CD4-positive, alpha-beta memory T cell (primary cell): ENCODE data around the gene SNX11. TPM values are rescaled to one million over a fixed set of nuclear protein-coding genes. Genes with fewer than 3 reads are reported as not detected.
A peak's percentile ranks its signal among the peaks of the same experiment; 100 is the strongest.

ENCODE experiments used
- CTCF ChIA-PET: fragments of 350-600 bp; sonication (Branson Sonifier 250); formaldehyde crosslinking; loops from one replicate; lab custom pipeline; 2021; ENCODE audit warnings: inconsistent platforms; ENCODE audit not compliant: partially characterized antibody; lab: Charles Lee
- POLR2A ChIA-PET: fragments of 350-600 bp; sonication (Branson Sonifier 250); formaldehyde crosslinking; loops from one replicate; lab custom pipeline; 2021; ENCODE audit not compliant: partially characterized antibody; lab: Charles Lee
- DNase-seq, 5 donors: peaks; one replicate each; pipeline versions ENCODE4 v3.0.0 to v3.0.0-alpha.2; 2020 to 2022; ENCODE audit warnings: mixed read lengths in 1 of 5
- H3K27ac ChIP-seq: one replicate; pipeline ENCODE4 v1.7.0; 2013; ENCODE audit warnings: low read depth, low read length
- H3K27me3 ChIP-seq: 2 replicates; pipeline ENCODE4 v1.7.0; 2013; ENCODE audit warnings: mild to moderate bottlenecking, low read length, moderate library complexity; ENCODE audit not compliant: insufficient read depth
- H3K36me3 ChIP-seq: 2 replicates; pipeline ENCODE4 v1.7.0; 2013; ENCODE audit warnings: mild to moderate bottlenecking, low read length, moderate library complexity; ENCODE audit not compliant: insufficient read depth
- H3K4me1 ChIP-seq: 2 replicates; pipeline ENCODE4 v1.7.0; 2013; ENCODE audit warnings: mild to moderate bottlenecking, low read length, moderate library complexity; ENCODE audit not compliant: insufficient read depth
- H3K4me3 ChIP-seq, 2 donors: one replicate each; pipeline ENCODE4 v1.7.0; 2013; ENCODE audit warnings: low read length in 2 of 2, mild to moderate bottlenecking in 1 of 2
- H3K9me3 ChIP-seq, 2 donors: one replicate each; pipeline ENCODE4 v1.7.0; 2013; ENCODE audit warnings: low read length in 2 of 2, control low read depth in 1 of 2; ENCODE audit not compliant: control insufficient read depth in 1 of 2
- H3K27ac Mint-ChIP-seq, 7 donors: one replicate each; pipeline ENCODE4 v1.8.0; 2020 to 2021; ENCODE audit warnings: mixed read lengths in 7 of 7, mild to moderate bottlenecking in 6 of 7, inconsistent platforms in 3 of 7, moderate library complexity in 3 of 7
- H3K27me3 Mint-ChIP-seq, 2 donors: one replicate each; pipeline ENCODE4 v1.8.0; 2020 to 2021; ENCODE audit warnings: mixed read lengths in 2 of 2
- H3K36me3 Mint-ChIP-seq, 2 donors: one replicate each; pipeline ENCODE4 v1.8.0; 2020 to 2021; ENCODE audit warnings: mixed read lengths in 2 of 2, inconsistent platforms in 1 of 2, mild to moderate bottlenecking in 1 of 2
- H3K4me1 Mint-ChIP-seq, 4 donors: one replicate each; pipeline ENCODE4 v1.8.0; 2020 to 2021; ENCODE audit warnings: mixed read lengths in 4 of 4, mild to moderate bottlenecking in 1 of 4
- H3K4me3 Mint-ChIP-seq, 8 donors: one replicate each; pipeline ENCODE4 v1.8.0; 2020 to 2021; ENCODE audit warnings: mixed read lengths in 8 of 8, mild to moderate bottlenecking in 7 of 8, moderate library complexity in 6 of 8, inconsistent platforms in 3 of 8
- H3K9me3 Mint-ChIP-seq, 8 donors: one replicate each; pipeline ENCODE4 v1.8.0; 2020 to 2021; ENCODE audit warnings: mixed read lengths in 8 of 8, mild to moderate bottlenecking in 5 of 8, inconsistent platforms in 3 of 8, moderate library complexity in 1 of 8
- intact Hi-C: fragments of 100-400 bp; cut with micrococcal nuclease; formaldehyde crosslinking; loops from one replicate; pipeline ENCODE4 v1.15.1; 2023
- polyA plus RNA-seq, 2 donors: library from polyadenylated mRNA; unstranded; fragments of 300-500 nt; fragmentation: Illumina TruSeq; gene quantifications; one replicate each; pipeline ENCODE4 v1.2.3, GENCODE V29; 2021
- total RNA-seq, 2 experiments: library from RNA; stranded (reverse); gene quantifications; one replicate each; pipeline ENCODE4 v1.2.3, GENCODE V29; 2021

The SNX11 gene
- total and polyA plus RNA-seq, 4 experiments from 2014 or later = 17.9 to 22.0 (median 19.4) TPM

GRCh38 chr17:48137656-48138055 is 30.1 kb downstream of the SNX11 start:
- H3K4me1 Mint-ChIP-seq = peaks cover 0 to 14% (median 5%) of the 10 kb centered on the region in 4 donors
- Histone ChIP-seq H3K36me3 (peaks cover 20% of the 10 kb centered on the region), H3K9me3 (no peaks in the 10 kb centered on the region), H3K4me1 (no peaks in the 10 kb centered on the region), H3K27me3 (no peaks in the 10 kb centered on the region), H3K4me3 (no peak overlapping the region), H3K27ac (no peak overlapping the region)
- ChIA-PET CTCF (interaction anchor here (0.6 to 13.0 kb wide), 3 partner anchors 8 to 57 kb away, joined by 3 to 174 read pairs (median 4); no protein-coding TSS in a partner anchor), POLR2A (interaction anchor here (0.6 kb wide), 1 partner anchor 20 kb away, joined by 3 read pairs; no protein-coding TSS in a partner anchor)
- H3K27ac Mint-ChIP-seq = peak overlapping the region in 4 of 7 donors; percentile 8 to 53 (median 30)
- no peaks in the 10 kb centered on the region for H3K27me3 Mint-ChIP-seq
- H3K36me3 Mint-ChIP-seq = peaks cover 30 to 56% of the 10 kb centered on the region in 2 donors
- peaks cover 0 to 1% (median 0%) of the 10 kb centered on the region in 8 donors for H3K9me3 Mint-ChIP-seq
- H3K4me3 Mint-ChIP-seq = no peak overlapping the region
- intact Hi-C loops = no loop called here
- DNase-seq = no peak

GRCh38 chr17:48139944-48140343 is 32.4 kb downstream of the SNX11 start:
- no peaks in the 10 kb centered on the region for H3K27me3 ChIP-seq
- H3K4me1 ChIP-seq = no peaks in the 10 kb centered on the region
- no peaks in the 10 kb centered on the region for H3K9me3 ChIP-seq
- no peak overlapping the region for H3K4me3 ChIP-seq
- peaks cover 30% of the 10 kb centered on the region for H3K36me3 ChIP-seq
- Mint-ChIP-seq H3K4me1 (peaks cover 0 to 14% (median 4%) of the 10 kb centered on the region in 4 donors), H3K36me3 (peaks cover 39 to 59% of the 10 kb centered on the region in 2 donors), H3K9me3 (peaks cover 0 to 1% (median 0%) of the 10 kb centered on the region in 8 donors), H3K4me3 (no peak overlapping the region), H3K27me3 (no peaks in the 10 kb centered on the region), H3K27ac (peak overlapping the region in 6 of 7 donors; percentile 18 to 80 (median 55))
- intact Hi-C loops = no loop called here
- ChIA-PET POLR2A (interaction anchor here (0.6 kb wide), 1 partner anchor 199 kb away, joined by 3 read pairs; the partner anchor contains the start of gene PNPO), CTCF (no interaction called here)
- H3K27ac ChIP-seq = no peak overlapping the region
- DNase-seq = no peak

- POLR2A ChIA-PET = interaction anchor here (0.6 kb wide), 1 partner anchor 15 kb away, joined by 4 read pairs; no protein-coding TSS in a partner anchor
- no peak for DNase-seq
- Mint-ChIP-seq H3K27ac (peak overlapping the region in 2 of 7 donors; percentile 19 to 57), H3K9me3 (no peaks in the 10 kb centered on the region), H3K36me3 (peaks cover 46 to 59% of the 10 kb centered on the region in 2 donors), H3K4me3 (no peak overlapping the region), H3K4me1 (peaks cover 0 to 14% (median 5%) of the 10 kb centered on the region in 4 donors), H3K27me3 (no peaks in the 10 kb centered on the region)
- Histone ChIP-seq H3K4me3 (no peak overlapping the region), H3K27me3 (no peaks in the 10 kb centered on the region), H3K4me1 (no peaks in the 10 kb centered on the region), H3K9me3 (no peaks in the 10 kb centered on the region), H3K36me3 (peaks cover 30% of the 10 kb centered on the region), H3K27ac (no peak overlapping the region)
- intact Hi-C loops = no loop called here
- CTCF ChIA-PET = interaction anchor here (1.1 kb wide), 1 partner anchor 64 kb away, joined by 4 read pairs; no protein-coding TSS in a partner anchor
These were observed 36.1 kb downstream of the SNX11 start for GRCh38 chr17:48143629-48144028.

GRCh38 chr17:48144231-48144630 is 36.7 kb downstream of the SNX11 start:
- no peak for DNase-seq
- no peaks in the 10 kb centered on the region for H3K9me3 ChIP-seq
- no peaks in the 10 kb centered on the region for H3K27me3 Mint-ChIP-seq
- ChIA-PET CTCF (no interaction called here), POLR2A (interaction anchor here (0.6 kb wide), 1 partner anchor 14 kb away, joined by 4 read pairs; no protein-coding TSS in a partner anchor)
- peaks cover 36% of the 10 kb centered on the region for H3K36me3 ChIP-seq
- peaks cover 0 to 14% (median 5%) of the 10 kb centered on the region in 4 donors for H3K4me1 Mint-ChIP-seq
- intact Hi-C loops = no loop called here
- no peaks in the 10 kb centered on the region for H3K27me3 ChIP-seq
- no peaks in the 10 kb centered on the region for H3K4me1 ChIP-seq
- H3K4me3 ChIP-seq = no peak overlapping the region
- peak overlapping the region in 3 of 7 donors; percentile 17 to 53 (median 42) for H3K27ac Mint-ChIP-seq
- no peaks in the 10 kb centered on the region for H3K9me3 Mint-ChIP-seq
- H3K36me3 Mint-ChIP-seq = peaks cover 46 to 61% of the 10 kb centered on the region in 2 donors
- H3K4me3 Mint-ChIP-seq = no peak overlapping the region
- H3K27ac ChIP-seq = no peak overlapping the region

DNA sequence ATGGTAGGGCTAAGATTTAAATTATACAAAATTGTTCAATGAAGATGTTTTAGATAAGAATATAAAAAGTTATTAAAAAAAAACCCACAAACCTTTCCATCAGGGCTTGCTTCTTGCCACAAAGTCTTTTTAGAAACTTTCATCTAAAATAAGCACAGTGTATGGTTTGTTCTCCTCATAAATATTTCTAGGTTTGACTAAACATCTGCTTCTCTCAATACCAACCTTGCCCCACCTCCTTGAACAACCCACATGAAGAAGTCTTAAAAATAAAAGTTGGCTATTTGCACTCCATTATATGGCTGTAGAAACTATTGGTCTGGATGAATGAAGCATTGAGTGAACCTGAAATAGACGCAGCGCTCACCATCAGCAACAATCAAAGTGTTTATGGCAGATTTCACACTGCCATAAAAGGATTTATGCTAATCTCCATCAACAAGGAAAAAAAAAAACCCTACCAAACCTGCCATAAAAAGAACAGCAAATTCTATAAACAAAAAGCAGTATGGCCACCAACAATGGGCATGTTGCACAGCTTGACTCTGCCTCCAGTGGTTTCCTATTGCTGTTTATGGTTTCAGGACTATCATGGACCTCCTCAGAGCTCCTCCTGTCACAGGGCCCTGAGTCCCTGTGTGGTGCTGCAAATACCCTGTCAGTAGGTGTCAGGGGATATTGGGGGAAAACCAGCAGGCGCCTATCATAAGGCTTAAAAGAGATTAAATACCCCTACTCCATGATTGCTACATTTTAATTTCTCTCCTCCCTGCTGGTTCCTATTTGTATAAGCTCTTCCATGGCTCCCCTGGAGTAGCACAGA is 37.6 kb downstream of the SNX11 start:
- DNase-seq = no peak
- H3K4me3 Mint-ChIP-seq = no peak overlapping the region
- peaks cover 34% of the 10 kb centered on the region for H3K36me3 ChIP-seq

DNA sequence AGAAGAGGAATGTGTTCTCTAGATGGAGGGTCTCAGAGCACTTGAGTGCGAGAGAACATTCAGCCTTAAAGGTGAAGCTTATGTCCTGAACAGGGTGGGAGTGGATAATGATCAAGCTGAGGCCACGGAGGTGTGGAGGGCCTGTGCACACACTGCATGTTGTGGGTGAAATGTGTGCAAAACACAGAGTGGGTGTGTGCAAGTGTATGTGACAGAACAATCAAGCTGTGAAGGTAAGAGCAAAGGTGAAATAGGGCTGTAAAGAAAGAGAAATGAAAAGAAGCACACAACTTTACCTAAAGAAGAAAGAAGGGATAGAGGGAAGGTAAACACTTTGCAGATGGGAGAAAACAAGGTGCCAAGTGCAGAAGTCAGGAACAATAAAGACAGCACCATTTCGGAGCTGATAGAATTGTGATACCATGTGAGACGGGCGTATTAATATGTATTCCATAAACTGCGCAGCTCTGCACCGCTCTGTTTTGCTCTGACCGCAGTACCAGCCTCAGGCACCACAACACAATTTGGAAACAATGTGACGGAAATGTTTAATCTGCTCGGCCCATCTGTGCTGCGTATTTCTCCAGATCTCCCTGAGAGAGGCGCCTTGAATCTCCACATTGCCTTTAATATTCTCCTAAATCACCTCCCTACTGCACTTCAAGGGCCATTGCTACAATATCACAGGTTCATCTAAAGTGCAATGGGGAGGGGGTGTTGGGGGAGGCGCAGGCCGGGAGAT is 40.6 kb downstream of the SNX11 start:
- no peak overlapping the region for H3K4me3 ChIP-seq
- H3K36me3 ChIP-seq = peaks cover 20% of the 10 kb centered on the region
- H3K27me3 Mint-ChIP-seq = no peaks in the 10 kb centered on the region
- no peaks in the 10 kb centered on the region for H3K4me1 ChIP-seq
- H3K27me3 ChIP-seq = no peaks in the 10 kb centered on the region
- peaks cover 0 to 4% (median under 1%) of the 10 kb centered on the region in 4 donors for H3K4me1 Mint-ChIP-seq
- no peak overlapping the region for H3K4me3 Mint-ChIP-seq
- peak overlapping the region in 2 of 7 donors; percentile 70 to 72 for H3K27ac Mint-ChIP-seq
- intact Hi-C loops = no loop called here
- H3K9me3 ChIP-seq = no peaks in the 10 kb centered on the region
- POLR2A ChIA-PET = no interaction called here
- CTCF ChIA-PET = no interaction called here
- no peak for DNase-seq
- no peak overlapping the region for H3K27ac ChIP-seq
- peaks cover 38 to 58% of the 10 kb centered on the region in 2 donors for H3K36me3 Mint-ChIP-seq
- no peaks in the 10 kb centered on the region for H3K9me3 Mint-ChIP-seq

More for the DNA sequence above, 37.6 kb downstream of the SNX11 start:
- Mint-ChIP-seq H3K4me1 (peaks cover 0 to 8% (median 5%) of the 10 kb centered on the region in 4 donors), H3K36me3 (peaks cover 41 to 53% of the 10 kb centered on the region in 2 donors), H3K9me3 (no peaks in the 10 kb centered on the region), H3K27me3 (no peaks in the 10 kb centered on the region), H3K27ac (peak overlapping the region in 6 of 7 donors; percentile 19 to 88 (median 58))
- Histone ChIP-seq H3K4me1 (no peaks in the 10 kb centered on the region), H3K4me3 (no peak overlapping the region), H3K27ac (no peak overlapping the region), H3K27me3 (no peaks in the 10 kb centered on the region), H3K9me3 (no peaks in the 10 kb centered on the region)
- ChIA-PET CTCF (interaction anchor here (0.8 kb wide), 1 partner anchor 65 kb away, joined by 3 read pairs; no protein-coding TSS in a partner anchor), POLR2A (no interaction called here)
- intact Hi-C loops = no loop called here
